Measurements from ENCODE around the gene BMI1. TPM values are rescaled to one million over a fixed set of nuclear protein-coding genes. Genes with fewer than 3 reads are reported as not detected.
A peak's percentile ranks its signal among the peaks of the same experiment; 100 is the strongest.

The BMI1 gene
- total and polyA plus RNA-seq, 2 experiments from 2014 or later = 2.3 to 10.7 TPM

DNA sequence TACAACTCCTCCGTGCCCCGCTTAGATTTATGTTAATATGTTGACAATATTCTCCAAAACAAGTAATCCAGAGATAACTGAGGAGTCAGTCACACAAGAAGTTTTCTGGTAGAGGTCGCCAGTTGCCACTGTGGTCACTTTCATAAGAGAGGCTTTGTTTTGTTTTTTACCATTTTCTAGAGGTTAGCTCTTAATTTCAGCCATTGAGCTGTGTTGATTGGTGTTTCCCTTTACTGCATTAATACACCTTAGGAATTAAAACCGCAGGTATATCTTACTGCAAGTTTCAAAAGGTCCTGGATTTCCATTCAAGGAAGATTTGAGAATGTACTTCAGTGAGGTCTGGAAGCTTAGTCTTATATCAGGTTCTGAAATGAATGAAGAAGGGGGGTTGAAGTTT lies 3.5 kb downstream of the BMI1 start (continued):
- TF ChIP-seq, protein P1, sequence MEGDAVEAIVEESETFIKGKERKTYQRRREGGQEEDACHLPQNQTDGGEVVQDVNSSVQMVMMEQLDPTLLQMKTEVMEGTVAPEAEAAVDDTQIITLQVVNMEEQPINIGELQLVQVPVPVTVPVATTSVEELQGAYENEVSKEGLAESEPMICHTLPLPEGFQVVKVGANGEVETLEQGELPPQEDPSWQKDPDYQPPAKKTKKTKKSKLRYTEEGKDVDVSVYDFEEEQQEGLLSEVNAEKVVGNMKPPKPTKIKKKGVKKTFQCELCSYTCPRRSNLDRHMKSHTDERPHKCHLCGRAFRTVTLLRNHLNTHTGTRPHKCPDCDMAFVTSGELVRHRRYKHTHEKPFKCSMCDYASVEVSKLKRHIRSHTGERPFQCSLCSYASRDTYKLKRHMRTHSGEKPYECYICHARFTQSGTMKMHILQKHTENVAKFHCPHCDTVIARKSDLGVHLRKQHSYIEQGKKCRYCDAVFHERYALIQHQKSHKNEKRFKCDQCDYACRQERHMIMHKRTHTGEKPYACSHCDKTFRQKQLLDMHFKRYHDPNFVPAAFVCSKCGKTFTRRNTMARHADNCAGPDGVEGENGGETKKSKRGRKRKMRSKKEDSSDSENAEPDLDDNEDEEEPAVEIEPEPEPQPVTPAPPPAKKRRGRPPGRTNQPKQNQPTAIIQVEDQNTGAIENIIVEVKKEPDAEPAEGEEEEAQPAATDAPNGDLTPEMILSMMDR (conservative IDR thresholded peaks at IDR 0.05; ENCODE audit: low read depth in 2 of 2) = no peak
- TF ChIP-seq, protein P2, sequence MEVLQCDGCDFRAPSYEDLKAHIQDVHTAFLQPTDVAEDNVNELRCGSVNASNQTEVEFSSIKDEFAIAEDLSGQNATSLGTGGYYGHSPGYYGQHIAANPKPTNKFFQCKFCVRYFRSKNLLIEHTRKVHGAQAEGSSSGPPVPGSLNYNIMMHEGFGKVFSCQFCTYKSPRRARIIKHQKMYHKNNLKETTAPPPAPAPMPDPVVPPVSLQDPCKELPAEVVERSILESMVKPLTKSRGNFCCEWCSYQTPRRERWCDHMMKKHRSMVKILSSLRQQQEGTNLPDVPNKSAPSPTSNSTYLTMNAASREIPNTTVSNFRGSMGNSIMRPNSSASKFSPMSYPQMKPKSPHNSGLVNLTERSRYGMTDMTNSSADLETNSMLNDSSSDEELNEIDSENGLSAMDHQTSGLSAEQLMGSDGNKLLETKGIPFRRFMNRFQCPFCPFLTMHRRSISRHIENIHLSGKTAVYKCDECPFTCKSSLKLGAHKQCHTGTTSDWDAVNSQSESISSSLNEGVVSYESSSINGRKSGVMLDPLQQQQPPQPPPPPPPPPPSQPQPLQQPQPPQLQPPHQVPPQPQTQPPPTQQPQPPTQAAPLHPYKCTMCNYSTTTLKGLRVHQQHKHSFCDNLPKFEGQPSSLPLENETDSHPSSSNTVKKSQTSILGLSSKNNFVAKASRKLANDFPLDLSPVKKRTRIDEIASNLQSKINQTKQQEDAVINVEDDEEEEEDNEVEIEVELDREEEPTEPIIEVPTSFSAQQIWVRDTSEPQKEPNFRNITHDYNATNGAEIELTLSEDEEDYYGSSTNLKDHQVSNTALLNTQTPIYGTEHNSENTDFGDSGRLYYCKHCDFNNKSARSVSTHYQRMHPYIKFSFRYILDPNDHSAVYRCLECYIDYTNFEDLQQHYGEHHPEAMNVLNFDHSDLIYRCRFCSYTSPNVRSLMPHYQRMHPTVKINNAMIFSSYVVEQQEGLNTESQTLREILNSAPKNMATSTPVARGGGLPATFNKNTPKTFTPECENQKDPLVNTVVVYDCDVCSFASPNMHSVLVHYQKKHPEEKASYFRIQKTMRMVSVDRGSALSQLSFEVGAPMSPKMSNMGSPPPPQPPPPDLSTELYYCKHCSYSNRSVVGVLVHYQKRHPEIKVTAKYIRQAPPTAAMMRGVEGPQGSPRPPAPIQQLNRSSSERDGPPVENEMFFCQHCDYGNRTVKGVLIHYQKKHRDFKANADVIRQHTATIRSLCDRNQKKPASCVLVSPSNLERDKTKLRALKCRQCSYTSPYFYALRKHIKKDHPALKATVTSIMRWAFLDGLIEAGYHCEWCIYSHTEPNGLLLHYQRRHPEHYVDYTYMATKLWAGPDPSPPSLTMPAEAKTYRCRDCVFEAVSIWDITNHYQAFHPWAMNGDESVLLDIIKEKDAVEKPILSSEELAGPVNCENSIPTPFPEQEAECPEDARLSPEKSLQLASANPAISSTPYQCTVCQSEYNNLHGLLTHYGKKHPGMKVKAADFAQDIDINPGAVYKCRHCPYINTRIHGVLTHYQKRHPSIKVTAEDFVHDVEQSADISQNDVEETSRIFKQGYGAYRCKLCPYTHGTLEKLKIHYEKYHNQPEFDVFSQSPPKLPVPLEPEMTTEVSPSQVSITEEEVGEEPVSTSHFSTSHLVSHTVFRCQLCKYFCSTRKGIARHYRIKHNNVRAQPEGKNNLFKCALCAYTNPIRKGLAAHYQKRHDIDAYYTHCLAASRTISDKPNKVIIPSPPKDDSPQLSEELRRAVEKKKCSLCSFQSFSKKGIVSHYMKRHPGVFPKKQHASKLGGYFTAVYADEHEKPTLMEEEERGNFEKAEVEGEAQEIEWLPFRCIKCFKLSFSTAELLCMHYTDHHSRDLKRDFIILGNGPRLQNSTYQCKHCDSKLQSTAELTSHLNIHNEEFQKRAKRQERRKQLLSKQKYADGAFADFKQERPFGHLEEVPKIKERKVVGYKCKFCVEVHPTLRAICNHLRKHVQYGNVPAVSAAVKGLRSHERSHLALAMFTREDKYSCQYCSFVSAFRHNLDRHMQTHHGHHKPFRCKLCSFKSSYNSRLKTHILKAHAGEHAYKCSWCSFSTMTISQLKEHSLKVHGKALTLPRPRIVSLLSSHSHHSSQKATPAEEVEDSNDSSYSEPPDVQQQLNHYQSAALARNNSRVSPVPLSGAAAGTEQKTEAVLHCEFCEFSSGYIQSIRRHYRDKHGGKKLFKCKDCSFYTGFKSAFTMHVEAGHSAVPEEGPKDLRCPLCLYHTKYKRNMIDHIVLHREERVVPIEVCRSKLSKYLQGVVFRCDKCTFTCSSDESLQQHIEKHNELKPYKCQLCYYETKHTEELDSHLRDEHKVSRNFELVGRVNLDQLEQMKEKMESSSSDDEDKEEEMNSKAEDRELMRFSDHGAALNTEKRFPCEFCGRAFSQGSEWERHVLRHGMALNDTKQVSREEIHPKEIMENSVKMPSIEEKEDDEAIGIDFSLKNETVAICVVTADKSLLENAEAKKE (CRISPR knock-in tag; IDR thresholded peaks at IDR 0.05) = no peak

DNA sequence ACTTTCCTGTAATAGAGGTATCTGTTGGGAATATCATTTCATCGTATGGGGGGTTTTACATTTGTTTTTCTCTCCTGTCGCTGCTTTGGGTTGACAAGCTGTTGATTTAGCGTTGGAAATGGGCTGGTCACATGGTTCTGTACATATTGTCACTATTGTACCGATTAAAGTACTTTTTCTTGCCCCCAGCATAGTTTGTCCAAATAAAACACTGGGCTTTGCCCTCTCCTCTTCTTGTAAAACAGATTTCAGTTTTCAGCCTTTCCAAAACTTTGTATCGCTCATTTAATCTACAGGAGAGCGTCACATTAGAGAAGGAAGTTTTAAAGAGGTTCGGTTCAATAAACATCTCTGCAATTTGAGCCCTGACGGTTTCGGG lies 4.0 kb downstream of the BMI1 start:
- H3K4me1 ChIP-seq (ENCODE audit: insufficient read depth) = peaks cover 61% of the 10 kb centered on the region
- ATAC-seq = no peak
- Mint-ChIP-seq H3K4me1 (peaks cover 41% of the 10 kb centered on the region), H3K36me3 (ENCODE audit: low read depth) (peaks cover 3% of the 10 kb centered on the region; the same call in 2 of the 3 replicates), H3K4me3 (peak overlapping the region; percentile 64), H3K9me3 (peaks cover 7% of the 10 kb centered on the region), H3K27ac (no peak overlapping the region), H3K27me3 (ENCODE audit: insufficient read depth, low read depth, poor library complexity) (peaks cover 75% of the 10 kb centered on the region)
- H3K4me2 ChIP-seq = peak overlapping the region; percentile 82
- H2AFZ ChIP-seq = no peak overlapping the region
- H4K20me1 ChIP-seq (replicated peaks; ENCODE audit: insufficient read depth) = peaks cover 6% of the 10 kb centered on the region
- no peaks in the 10 kb centered on the region for H3K36me3 ChIP-seq (ENCODE audit: insufficient read depth)
- peak overlapping the region; percentile 55 for H3K4me3 ChIP-seq
- no peaks in the 10 kb centered on the region for H3K9me2 ChIP-seq (ENCODE audit: insufficient read depth)
- H3K27ac ChIP-seq (ENCODE audit: low read depth) = no peak overlapping the region
- DNase-seq (ENCODE audit: low spot score) = no peak
- TF ChIP-seq EZH2 (IDR thresholded peaks at IDR 0.05; ENCODE audit: low read depth, unreplicated experiment) (peak; percentile 82), STAT1 (IDR thresholded peaks at IDR 0.05; ENCODE audit: unreplicated experiment) (no peak), ZNF331 (CRISPR knock-in tag; IDR thresholded peaks at IDR 0.05; ENCODE audit: low read depth) (no peak), CREB1 (CRISPR knock-in tag; IDR thresholded peaks at IDR 0.05; ENCODE audit: low read depth) (no peak), JUNB (IDR thresholded peaks at IDR 0.05; ENCODE audit: unreplicated experiment) (no peak), POLR2AphosphoS5 (IDR thresholded peaks at IDR 0.05; ENCODE audit: low read depth) (no peak)
- TF ChIP-seq, protein P3, sequence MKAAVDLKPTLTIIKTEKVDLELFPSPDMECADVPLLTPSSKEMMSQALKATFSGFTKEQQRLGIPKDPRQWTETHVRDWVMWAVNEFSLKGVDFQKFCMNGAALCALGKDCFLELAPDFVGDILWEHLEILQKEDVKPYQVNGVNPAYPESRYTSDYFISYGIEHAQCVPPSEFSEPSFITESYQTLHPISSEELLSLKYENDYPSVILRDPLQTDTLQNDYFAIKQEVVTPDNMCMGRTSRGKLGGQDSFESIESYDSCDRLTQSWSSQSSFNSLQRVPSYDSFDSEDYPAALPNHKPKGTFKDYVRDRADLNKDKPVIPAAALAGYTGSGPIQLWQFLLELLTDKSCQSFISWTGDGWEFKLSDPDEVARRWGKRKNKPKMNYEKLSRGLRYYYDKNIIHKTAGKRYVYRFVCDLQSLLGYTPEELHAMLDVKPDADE (IDR thresholded peaks at IDR 0.05) = no peak
- TF ChIP-seq, protein P1 (conservative IDR thresholded peaks at IDR 0.05; ENCODE audit: low read depth in 2 of 2) = no peak
- peaks cover 22% of the 10 kb centered on the region for H3F3A ChIP-seq (replicated peaks; ENCODE audit: low read depth)
- peaks cover 81% of the 10 kb centered on the region for H3K27me3 ChIP-seq (ENCODE audit: insufficient read depth)
- H3K79me2 ChIP-seq (replicated peaks; ENCODE audit: insufficient read depth) = 0 out of 2 replicates have a peak, but pooled peaks cover 4% of the 10 kb centered on the region
